GM12801 (cell line): ENCODE results near the gene IL6R.

Source experiments
- TF ChIP-seq, protein P1 (sequence below): IDR thresholded peaks from one replicate; pipeline ENCODE4 v1.5.1; 2011; ENCODE audit warnings: control low read depth; ENCODE audit not compliant: insufficient read length; ENCODE audit errors: extremely low read depth

The IL6R gene

DNA sequence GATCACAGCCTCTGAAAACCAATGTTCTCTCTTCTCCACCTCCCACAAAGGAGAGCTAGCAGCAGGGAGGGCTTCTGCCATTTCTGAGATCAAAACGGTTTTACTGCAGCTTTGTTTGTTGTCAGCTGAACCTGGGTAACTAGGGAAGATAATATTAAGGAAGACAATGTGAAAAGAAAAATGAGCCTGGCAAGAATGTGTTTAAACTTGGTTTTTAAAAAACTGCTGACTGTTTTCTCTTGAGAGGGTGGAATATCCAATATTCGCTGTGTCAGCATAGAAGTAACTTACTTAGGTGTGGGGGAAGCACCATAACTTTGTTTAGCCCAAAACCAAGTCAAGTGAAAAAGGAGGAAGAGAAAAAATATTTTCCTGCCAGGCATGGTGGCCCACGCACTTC, 61.1 kb downstream of the IL6R start:
- TF ChIP-seq, protein P1, sequence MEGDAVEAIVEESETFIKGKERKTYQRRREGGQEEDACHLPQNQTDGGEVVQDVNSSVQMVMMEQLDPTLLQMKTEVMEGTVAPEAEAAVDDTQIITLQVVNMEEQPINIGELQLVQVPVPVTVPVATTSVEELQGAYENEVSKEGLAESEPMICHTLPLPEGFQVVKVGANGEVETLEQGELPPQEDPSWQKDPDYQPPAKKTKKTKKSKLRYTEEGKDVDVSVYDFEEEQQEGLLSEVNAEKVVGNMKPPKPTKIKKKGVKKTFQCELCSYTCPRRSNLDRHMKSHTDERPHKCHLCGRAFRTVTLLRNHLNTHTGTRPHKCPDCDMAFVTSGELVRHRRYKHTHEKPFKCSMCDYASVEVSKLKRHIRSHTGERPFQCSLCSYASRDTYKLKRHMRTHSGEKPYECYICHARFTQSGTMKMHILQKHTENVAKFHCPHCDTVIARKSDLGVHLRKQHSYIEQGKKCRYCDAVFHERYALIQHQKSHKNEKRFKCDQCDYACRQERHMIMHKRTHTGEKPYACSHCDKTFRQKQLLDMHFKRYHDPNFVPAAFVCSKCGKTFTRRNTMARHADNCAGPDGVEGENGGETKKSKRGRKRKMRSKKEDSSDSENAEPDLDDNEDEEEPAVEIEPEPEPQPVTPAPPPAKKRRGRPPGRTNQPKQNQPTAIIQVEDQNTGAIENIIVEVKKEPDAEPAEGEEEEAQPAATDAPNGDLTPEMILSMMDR = no peak

DNA sequence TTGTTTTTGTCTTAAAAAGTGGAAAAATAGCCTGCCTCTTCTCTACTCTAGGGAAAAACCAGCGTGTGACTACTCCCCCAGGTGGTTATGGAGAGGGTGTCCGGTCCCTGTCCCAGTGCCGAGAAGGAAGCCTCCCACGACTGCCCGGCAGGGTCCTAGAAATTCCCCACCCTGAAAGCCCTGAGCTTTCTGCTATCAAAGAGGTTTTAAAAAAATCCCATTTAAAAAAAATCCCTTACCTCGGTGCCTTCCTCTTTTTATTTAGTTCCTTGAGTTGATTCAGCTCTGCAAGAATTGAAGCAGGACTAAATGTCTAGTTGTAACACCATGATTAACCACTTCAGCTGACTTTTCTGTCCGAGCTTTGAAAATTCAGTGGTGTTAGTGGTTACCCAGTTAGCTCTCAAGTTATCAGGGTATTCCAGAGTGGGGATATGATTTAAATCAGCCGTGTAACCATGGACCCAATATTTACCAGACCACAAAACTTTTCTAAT, 61.8 kb downstream of the IL6R start:
- TF ChIP-seq, protein P1 = no peak

DNA sequence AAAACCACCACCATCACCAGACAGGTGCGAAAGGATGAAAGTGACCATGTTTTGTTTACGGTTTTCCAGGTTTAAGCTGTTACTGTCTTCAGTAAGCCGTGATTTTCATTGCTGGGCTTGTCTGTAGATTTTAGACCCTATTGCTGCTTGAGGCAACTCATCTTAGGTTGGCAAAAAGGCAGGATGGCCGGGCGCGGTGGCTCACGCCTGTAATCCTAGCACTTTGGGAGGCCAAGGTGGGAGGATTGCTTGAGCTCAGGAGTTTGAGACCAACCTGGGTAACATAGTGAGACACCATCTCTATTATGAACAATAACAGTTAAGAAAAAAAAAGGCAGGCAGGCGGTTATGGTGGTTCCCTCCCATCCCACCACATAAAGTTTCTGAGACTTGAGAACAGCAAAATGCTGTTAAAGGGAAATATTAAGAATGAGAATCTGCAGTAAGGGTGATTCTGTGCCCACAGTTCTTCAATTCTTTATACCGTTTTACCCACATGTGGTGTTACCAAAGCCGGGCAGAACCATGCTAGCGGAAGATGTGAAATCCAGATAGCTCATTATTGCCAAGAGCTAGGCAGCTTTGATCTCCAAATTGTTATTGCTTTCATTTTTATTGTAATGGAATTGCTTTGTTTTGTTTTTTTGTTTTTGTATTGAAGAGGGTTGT, 62.4 kb downstream of the IL6R start:
- TF ChIP-seq, protein P1 = no peak

DNA sequence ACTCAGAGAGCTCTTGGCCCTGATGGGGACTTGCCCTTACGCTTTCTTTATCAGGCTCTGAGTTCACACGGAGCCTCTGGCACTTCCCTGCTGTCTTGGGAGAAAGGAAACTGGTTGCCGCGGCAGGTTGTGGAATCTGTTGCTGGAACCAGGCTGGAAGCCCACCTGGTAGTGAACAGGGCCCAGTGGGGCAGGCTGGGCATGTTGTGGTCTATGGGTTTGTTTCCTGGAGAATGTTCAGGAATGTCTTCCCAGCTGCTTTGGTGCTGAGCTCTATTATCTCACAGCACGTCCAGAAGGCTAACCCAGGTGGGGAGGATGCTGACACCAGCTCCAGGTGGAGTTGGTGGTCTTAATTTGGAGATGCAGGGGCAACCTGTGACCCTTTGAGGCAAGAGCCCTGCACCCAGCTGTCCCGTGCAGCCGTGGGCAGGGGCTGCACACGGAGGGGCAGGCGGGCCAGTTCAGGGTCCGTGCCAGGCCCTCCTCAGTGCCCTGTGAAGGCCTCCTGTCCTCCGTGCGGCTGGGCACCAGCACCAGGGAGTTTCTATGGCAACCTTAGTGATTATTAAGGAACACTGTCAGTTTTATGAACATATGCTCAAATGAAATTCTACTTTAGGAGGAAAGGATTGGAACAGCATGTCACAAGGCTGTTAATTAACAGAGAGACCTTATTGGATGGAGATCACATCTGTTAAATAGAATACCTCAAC, 63.5 kb downstream of the IL6R start:
- TF ChIP-seq, protein P1 = no peak

DNA sequence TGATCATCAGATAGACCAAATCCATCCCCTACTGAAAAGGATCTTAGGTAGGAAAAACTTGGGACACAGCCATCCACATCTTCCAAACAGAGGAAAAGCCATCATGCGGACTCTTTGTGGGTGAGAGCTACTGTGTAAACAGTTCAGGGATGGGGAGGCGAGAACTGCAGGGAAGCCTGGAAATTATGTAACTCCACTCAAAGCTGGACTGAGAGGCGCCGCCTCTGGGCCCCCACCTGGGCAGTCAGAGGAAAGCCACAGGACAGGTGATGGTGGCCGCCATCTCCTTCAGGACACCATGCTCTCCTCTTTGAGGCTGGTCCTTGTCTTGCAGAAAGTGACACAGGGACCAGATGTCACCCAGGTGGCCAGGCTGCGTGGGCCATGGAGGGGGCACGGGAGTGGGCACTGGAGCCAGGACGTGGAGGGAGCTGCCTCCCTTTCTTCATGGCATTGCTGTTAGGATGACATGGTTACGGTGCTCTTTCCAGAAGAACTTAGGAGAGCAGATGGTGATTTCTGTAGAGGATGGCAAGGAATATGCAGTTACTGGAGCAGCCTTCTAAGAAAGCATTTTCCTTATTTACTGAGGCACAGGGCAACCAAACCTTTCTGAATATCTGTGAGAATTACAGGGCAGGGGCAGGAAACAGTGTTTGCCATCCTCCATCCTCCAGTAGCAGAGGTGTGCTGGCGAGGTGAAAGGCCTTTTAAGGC, 64.9 kb downstream of the IL6R start:
- TF ChIP-seq, protein P1 = no peak

DNA sequence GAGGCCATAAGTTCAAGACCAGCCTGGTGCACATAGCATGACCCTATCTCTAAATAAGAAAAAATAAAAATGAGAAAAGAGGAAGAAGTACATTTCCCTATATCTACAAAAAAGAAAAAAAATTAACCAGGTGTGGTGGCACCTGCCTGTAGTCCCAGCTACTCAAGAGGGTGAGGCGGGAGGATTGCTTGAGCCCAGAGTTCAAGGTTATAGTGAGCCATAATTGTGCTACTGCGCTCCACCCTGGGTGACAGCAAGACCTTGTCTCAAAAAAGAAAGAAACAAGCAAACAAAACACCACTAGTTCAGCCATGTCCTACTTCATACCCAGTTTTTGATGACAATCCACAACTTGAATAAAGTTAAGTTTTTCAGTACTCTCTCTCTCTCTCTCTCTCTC, 66.2 kb downstream of the IL6R start:
- TF ChIP-seq, protein P1 = no peak

DNA sequence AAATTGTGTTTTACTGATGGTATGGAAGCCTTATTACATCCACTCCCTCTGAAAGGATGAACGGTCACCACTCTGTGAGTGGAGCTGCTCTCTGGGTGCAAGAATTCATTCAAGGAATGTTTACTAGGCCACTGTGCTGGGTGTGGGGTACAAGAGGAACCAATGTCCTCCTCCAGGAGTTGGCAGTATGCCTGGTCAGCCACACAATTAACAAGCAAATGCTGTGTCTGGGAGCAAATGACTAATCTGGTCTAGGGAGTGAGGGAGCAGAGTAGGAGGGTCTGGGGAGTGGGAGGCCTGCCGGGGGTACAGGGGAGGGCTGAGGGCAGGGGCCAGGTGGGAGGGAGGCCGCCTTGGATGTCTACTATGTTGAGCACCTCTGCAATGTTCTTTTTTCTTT, 69.7 kb downstream of the IL6R start:
- TF ChIP-seq, protein P1 = no peak
